LoVo (cell line): Measurements from ENCODE around the gene ARF1.
A peak's percentile ranks its signal among the peaks of the same experiment; 100 is the strongest.

ENCODE experiments used
- DNase-seq: peaks from one replicate; pipeline ENCODE4 v3.0.0-alpha.2; 2016; ENCODE audit warnings: low spot score

The ARF1 gene

DNA sequence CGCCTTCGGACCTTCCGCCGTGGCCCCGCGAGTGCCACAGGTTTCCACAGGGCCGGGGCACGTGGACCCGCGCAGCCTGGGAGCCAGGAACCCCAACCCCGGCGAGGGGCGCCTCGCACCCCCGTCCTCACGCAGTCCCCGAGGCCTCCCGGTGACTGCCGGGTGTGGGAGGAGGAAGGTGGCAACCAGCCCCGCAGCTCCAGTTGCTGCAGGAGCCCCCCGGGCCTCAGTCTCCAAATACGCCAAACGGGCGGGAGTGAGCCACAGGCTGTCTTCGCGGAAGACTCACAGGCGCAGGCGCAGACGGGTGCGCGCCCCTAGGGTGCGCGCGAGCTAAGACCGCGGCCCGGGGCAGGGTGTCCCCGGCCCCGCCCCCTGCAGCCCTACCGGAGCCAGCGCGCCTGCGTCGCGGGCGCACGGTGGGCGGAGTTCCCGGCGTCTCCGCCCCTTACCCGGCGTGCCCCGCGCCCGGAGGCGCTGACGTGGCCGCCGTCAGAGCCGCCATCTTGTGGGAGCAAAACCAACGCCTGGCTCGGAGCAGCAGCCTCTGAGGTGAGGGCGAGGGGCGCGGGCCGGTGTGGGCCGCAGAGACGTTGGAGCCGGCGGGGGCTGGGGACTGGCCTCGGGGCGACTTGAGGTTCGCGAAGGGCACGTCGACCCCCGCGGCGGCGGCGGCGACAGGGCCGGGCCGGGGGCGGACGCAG, at the start of gene ARF1:
Gene ARF1, plus strand, starts transcription at position 495 of the 704 bp plus-strand sequence. CDS start 14,407 bp downstream, outside the sequence.
- peak; percentile 94 for DNase-seq

GRCh38 chr1:228033376-228033775, 49.1 kb upstream of the ARF1 start:
- no peak for DNase-seq

DNA sequence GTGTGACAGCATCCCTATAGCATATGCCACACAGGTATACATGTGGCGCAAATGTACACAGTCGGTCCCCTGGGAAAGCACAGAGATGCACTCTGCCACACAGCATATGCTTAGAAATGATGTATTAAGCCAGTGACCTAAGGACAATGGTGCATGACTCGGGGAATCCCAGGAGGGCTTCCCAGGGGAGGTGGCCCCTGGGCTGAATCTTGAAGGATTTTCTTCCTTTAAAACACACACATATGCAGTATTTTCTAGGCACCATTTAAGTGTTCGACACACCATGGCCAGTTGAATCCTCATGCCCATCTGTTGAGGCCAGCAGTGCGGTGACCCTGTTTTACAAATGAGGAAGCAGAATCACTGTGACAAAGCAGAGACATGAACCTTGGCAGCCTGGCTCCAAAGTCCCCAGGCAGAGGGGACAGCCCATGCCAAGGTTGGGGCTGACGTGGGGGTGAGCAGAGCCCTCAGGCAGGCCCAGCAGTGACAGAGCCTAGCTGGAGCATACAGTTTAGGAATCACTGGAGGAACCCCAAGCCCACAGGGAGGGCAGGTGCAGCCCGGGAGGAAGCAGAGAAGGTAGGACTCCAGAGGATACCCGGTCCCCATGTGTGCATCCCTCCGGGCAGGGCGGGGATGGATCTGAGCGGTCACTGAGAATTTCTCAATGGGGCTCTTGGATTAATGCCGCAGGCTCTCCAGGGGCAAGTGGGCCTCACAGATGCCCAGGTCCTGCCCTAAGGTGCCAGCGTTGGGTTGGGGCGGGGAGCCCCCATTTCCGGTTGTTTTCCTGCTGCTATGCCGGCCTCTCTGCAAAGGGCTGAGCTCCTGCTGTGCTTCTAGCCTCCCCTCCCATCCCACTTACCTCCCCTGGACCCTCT, 47.3 kb upstream of the ARF1 start:
- no peak for DNase-seq

DNA sequence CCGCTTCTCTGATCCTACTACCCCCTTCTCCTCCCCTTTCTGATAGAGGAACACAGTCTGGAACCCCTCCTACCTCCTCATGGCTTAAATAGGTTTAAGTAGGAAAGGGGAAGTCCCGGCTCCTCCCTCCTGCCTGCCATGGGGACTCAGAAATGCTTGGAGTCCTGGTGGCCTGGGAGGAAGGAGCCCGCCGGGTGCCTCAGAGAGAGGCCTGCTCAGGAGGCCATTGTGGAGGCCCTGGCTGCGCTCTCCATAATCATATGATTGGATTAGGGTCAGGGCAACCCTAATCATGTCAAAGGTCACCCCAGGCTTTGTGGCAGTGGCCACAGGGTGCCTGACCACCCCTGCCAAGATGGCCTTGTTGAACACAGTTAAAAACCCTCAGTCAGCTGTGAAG, 46.7 kb upstream of the ARF1 start:
- DNase-seq, result no peak

DNA sequence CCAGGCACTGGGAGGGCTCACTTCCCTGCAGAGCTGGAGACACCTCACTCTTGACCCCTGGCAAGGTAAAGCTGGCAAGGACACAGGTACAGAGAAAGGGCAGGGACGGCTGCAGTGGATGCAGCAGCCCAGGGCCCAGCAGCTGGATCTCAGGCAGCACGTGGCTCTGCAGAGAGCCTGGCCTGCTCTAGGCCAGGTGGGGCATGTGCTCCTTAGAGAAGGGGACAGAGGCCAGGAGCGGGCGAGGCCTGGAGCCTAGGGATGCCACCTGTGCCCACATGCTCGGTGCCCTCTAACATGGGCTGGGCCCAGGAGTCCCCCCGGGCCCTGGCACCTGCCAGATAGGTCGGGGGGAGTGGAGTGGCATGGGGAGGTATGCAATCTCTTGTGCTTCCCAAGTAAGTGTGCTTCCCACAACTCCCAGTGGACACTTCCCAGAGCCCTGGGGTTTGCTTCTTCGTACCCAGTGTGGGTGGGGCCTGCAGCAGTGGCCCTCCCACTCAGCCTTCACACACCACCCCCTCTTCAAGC, 45.7 kb upstream of the ARF1 start:
- no peak for DNase-seq

GRCh38 chr1:228037401-228038386, 44.8 kb upstream of the ARF1 start:
- DNase-seq, result no peak

- no peak for DNase-seq
These were observed 44.0 kb upstream of the ARF1 start for GRCh38 chr1:228038387-228039005.

DNA sequence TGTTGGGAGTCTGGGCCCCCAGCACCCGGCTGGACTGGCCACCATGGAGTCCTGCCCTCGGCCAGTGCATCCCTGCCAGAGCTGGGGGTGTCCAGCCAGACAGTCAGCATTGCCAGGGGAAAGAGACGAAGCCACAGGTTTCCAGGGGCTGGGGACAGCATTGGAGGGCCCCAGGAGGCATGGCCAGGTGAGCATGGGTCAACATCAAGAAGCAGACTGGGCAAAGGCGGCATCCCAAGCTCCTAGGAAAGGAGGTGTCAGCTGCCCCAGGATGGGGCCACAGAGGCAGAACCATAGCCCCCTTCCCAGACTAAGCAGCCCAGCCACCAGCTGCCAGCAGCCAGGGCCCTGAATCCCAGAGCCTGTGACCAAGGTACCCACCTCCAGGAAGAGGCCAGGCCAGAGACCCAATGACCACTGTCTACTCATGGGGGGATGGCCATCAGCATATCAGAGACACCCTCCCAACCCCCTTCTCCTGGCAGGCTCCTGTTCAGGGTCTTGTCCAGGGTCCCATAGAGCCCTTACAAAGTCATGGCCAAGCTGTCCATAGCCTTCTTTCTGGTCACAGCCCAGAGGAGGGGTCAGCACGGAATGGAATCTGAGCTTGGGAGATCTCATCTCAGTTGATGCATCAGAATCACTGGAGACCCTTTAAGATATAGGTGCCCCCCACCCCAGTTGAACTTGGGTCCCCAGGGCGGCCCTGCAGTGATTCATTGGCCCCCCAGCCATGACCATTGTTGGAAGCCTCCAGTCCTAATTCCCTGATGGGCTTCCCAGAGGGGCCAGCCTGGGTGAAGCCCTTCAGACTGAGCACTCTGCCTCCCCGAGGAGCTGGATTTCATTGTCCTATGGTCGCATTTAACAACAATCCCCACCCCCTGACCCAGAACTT, 43.3 kb upstream of the ARF1 start:
- no peak for DNase-seq

GRCh38 chr1:228039986-228040385, 42.5 kb upstream of the ARF1 start:
- DNase-seq, result no peak

DNA sequence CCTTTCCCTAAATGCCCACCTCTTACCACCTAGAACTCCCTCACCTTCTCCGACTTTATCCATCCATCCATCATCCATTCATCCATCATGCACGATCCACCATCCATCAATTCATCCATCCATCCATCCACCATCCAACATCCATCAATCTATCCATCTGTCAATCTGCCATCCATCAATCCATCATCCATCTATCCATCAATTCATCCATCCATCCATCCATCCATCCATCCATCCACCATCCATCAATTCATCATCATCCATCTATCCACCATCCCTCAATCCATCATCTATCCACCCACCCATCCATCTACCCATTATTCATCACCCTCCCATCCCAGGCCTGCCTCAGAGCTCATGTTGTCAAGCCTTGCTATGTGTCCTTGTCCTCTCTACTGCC, 41.2 kb upstream of the ARF1 start:
- no peak for DNase-seq

- no peak for DNase-seq
These were observed 40.0 kb upstream of the ARF1 start for GRCh38 chr1:228042508-228042907.

DNA sequence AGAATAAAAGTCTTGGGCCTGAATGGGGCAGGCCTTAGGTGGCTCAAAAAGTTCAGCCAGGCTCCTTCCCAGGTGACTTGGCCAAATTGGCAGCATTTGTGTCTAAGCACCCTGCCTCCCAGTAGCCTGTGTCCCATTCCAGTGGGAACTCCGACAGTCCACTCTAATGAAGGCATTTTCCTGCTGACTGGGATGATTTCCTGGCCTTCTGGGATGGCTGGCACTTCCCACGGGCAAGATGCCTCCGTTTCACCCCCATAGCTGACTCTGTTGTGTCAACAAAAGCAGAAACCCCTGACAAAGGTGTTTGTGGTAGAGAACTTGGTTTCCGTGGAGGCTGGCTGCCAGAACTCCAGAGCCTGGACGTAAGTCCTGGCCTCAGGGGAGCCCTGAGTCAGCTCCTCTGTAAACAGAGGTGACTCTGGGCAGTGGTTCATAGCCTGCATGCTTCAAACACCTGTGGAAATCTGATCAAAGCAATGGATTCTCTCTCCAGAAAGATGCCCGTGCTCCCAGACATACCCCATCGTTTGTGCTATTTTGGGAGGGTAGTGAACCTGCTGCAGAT, 39.1 kb upstream of the ARF1 start:
- peak; percentile 34 for DNase-seq

DNA sequence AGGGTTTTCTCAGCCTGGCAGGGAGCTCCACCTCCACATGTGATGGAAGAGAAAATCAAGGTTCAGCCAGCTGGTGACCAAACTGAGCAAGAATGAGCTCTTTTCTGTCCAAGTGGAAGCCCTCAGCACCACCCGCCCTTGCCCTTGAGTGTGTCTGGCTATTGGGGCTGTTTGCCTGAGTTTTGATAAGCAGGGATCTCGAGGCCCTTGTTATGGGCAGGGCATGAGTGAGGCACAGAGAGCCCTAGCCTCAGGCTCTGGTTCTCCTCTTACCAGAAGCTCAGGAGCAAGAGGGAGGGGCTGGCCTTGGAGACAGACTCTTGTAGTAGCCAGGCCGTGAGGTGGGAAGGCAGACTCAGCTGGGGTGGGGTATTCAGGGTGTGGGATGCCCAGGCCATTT, 37.5 kb upstream of the ARF1 start:
- no peak for DNase-seq

- DNase-seq, result no peak
These were observed 37.1 kb upstream of the ARF1 start for GRCh38 chr1:228045405-228045804.

DNA sequence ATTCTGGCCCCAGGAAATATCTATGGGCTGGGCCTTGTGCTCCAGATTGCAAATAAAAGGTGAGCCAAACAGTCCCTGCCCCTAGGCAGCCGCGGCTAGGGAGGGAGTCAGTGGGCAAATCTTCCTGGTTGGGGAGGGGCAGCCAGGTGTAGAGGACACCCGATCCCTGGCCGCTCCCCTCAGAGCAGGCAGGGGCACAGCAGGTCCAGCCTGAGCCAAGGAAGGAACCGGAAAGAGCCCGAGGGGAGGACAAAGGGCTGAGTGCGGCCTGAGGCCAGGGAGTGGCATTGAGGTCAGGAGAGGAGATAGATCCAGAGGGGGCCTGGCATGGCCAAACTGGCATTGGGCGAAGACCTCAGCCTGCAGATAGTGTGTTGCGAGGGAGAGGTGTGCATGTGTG, 36.6 kb upstream of the ARF1 start:
- DNase-seq, result no peak

DNA sequence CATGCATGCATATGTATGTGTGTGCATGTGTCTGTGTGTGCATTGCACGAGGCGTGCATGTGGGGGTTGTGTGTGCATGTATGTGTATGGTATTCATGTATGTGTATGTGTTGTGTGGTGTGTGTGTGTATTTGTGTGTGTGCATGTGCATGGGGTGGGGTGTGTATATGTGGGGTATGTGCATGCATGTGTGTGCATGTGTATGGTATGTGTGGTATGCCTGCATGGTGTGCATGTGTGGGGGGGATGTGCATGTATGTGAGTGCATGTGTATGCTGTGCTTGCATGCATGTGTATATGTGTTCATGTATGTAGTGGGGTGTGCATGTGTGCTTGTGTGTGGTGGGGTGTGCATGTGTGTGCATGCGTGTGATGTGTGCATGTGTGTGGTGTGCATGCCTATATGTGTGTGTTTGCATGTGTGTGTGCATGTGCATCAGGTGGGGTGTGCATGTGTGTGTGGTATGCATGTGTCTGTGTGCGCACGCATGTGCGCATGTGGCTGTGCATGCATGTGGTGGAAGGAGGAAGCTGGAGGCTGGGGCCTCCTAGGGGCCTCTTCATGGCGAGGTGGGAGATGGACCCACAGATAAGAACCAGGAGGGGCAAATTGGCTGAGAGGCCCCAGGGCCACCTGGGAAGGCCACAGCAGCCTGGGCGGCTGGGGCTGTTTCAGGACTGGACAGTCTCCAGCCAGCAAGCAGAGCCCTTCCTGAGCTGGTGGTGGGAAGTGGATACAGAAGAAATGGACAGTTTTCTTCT, 35.9 kb upstream of the ARF1 start:
- no peak for DNase-seq

DNA sequence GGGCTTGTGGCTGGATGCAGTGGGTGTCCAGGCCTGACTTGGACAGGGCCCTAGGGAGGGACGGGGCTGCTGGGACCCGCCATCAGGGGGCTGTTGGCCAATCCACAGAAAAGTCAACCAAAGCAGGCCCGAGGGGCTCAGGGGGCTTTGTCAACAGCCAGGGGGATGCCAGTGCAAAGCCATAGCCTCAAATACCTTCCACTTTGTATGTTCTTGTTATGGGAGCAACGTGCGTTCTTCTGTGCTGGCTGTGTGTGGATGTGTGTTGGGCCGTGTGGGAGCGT, 35.4 kb upstream of the ARF1 start:
- DNase-seq, result no peak

GRCh38 chr1:228048120-228048519, 34.4 kb upstream of the ARF1 start:
- no peak for DNase-seq

DNA sequence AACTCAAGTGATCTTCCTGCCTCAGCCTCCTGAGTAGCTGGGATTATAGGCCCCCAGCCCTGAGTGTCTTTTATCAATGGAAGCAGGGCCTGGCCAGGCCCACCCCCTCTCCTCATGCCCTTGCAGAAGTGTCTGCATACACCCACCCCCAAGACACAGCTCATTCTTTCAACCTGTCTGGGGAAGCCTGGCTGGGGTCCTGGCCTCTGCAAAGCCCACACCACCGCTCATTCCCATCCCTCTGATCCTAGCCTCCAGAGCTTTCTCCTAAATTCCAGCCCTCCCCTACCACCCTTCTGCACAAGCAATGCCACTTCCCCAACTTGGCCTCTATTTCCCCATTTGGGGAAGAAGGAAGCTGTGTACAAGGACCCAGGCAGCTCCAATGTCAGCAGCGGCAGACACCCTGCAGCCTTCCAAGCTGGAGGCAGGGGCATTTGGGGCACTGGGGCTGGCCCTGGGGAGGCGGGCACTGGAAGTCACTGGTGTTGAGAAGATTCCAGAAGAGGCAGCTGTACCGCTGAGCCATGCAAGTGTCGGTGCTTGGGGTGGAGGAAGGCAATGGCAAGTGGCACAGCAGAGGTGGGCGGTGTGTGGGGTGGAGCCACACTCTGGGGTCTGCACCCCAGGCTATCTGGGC, 33.7 kb upstream of the ARF1 start:
- no peak for DNase-seq
